Measurements from ENCODE around the gene APEH.

APEH gene

GRCh38 chr3:49673715-49674496 lies at the start of gene APEH:
Gene APEH (plus strand): TSS chr3:49674351. CDS start chr3:49674402, 51 bp downstream.
- peak; percentile 95 for DNase-seq (ENCODE audit: low read depth)
- TF ChIP-seq CTCF (conservative IDR thresholded peaks at IDR 0.05; ENCODE audit: control insufficient read depth, insufficient read depth, low read depth, low read length) = no peak
- peak within 1 kb of the TSS; percentile 66 for H3K4me3 ChIP-seq (ENCODE audit: control insufficient read depth, low read depth, low read length)

- DNase-seq (ENCODE audit: low read depth) = no peak
- no peak for TF ChIP-seq CTCF (conservative IDR thresholded peaks at IDR 0.05; ENCODE audit: control insufficient read depth, insufficient read depth, low read depth, low read length)
- H3K4me3 ChIP-seq (ENCODE audit: control insufficient read depth, low read depth, low read length) = no peak overlapping the region
These were observed 49.1 kb upstream of the APEH start for GRCh38 chr3:49625071-49625470.

GRCh38 chr3:49626101-49626581 lies 48.0 kb upstream of the APEH start:
- TF ChIP-seq CTCF (conservative IDR thresholded peaks at IDR 0.05; ENCODE audit: control insufficient read depth, insufficient read depth, low read depth, low read length) = no peak
- peak; percentile 45 for DNase-seq (ENCODE audit: low read depth)
- H3K4me3 ChIP-seq (ENCODE audit: control insufficient read depth, low read depth, low read length) = no peak overlapping the region

GRCh38 chr3:49626796-49627195 lies 47.4 kb upstream of the APEH start:
- TF ChIP-seq CTCF (conservative IDR thresholded peaks at IDR 0.05; ENCODE audit: control insufficient read depth, insufficient read depth, low read depth, low read length) = no peak
- H3K4me3 ChIP-seq (ENCODE audit: control insufficient read depth, low read depth, low read length) = no peak overlapping the region
- no peak for DNase-seq (ENCODE audit: low read depth)

- no peak for DNase-seq (ENCODE audit: low read depth)
- no peak for TF ChIP-seq CTCF (conservative IDR thresholded peaks at IDR 0.05; ENCODE audit: control insufficient read depth, insufficient read depth, low read depth, low read length)
- no peak overlapping the region for H3K4me3 ChIP-seq (ENCODE audit: control insufficient read depth, low read depth, low read length)
These were observed 46.5 kb upstream of the APEH start for GRCh38 chr3:49627634-49628033.

- no peak for TF ChIP-seq CTCF (conservative IDR thresholded peaks at IDR 0.05; ENCODE audit: control insufficient read depth, insufficient read depth, low read depth, low read length)
- no peak for DNase-seq (ENCODE audit: low read depth)
- H3K4me3 ChIP-seq (ENCODE audit: control insufficient read depth, low read depth, low read length) = no peak overlapping the region
These were observed 45.9 kb upstream of the APEH start for GRCh38 chr3:49628249-49628648.
